HG02870 (cell line): ENCODE data around the gene PMEPA1.

Experiments
- ATAC-seq: cut with Tn5 transposase; IDR thresholded peaks from one replicate; pipeline ENCODE4 v1.9.1; 2021; ENCODE audit warnings: mild to moderate bottlenecking, moderate library complexity; ENCODE audit not compliant: unreplicated experiment

Gene PMEPA1

GRCh38 chr20:57680131-57680716 is 29.6 kb downstream of the PMEPA1 start:
- peak; percentile 44 for ATAC-seq

DNA sequence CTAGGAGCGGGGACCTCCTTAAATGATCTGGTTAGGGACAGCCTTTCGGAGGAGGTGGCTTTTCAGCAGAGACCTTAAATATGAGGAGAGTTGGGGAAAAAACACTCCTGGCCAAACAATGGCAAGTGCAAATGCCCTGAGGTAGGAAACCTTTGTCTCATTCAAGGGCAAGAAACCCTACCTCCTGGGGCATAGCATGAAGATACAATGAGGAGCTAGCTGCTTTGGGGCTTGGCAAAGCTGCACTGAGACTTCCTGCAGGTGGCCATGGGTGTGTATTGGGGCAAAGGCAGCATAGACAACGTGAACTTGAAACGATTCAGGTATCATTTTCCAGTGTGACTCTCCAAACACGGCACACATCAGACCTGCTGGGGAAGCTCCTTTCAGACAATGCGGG is 30.7 kb downstream of the PMEPA1 start:
- no peak for ATAC-seq

GRCh38 chr20:57678340-57678739 is 31.5 kb downstream of the PMEPA1 start:
- no peak for ATAC-seq

- ATAC-seq, result no peak
These were observed 32.2 kb downstream of the PMEPA1 start for GRCh38 chr20:57677584-57677982.

- ATAC-seq, result no peak
These were observed 32.9 kb downstream of the PMEPA1 start for GRCh38 chr20:57676589-57677583.

GRCh38 chr20:57675773-57676172 is 34.0 kb downstream of the PMEPA1 start:
- ATAC-seq, result no peak

- ATAC-seq, result no peak
These were observed 36.8 kb downstream of the PMEPA1 start for GRCh38 chr20:57672953-57673575.

- no peak for ATAC-seq
These were observed 37.7 kb downstream of the PMEPA1 start for GRCh38 chr20:57672164-57672563.

- no peak for ATAC-seq
These were observed 38.2 kb downstream of the PMEPA1 start for GRCh38 chr20:57671662-57672061.

DNA sequence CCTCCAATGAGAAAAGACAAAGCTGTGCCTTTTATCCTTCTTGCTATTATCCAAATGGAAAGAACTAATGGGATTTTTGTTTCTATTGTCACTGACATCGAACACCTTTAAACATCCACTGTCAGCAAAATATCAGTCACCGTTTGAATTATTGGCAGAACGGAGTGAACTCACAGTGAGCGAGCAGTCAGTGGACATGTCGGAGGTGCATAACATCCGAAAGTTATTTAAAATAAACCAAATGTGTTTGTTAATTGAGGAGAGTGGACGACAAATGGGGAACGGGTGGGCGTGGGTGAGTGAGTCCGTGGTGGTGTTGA is 38.8 kb downstream of the PMEPA1 start:
- no peak for ATAC-seq

DNA sequence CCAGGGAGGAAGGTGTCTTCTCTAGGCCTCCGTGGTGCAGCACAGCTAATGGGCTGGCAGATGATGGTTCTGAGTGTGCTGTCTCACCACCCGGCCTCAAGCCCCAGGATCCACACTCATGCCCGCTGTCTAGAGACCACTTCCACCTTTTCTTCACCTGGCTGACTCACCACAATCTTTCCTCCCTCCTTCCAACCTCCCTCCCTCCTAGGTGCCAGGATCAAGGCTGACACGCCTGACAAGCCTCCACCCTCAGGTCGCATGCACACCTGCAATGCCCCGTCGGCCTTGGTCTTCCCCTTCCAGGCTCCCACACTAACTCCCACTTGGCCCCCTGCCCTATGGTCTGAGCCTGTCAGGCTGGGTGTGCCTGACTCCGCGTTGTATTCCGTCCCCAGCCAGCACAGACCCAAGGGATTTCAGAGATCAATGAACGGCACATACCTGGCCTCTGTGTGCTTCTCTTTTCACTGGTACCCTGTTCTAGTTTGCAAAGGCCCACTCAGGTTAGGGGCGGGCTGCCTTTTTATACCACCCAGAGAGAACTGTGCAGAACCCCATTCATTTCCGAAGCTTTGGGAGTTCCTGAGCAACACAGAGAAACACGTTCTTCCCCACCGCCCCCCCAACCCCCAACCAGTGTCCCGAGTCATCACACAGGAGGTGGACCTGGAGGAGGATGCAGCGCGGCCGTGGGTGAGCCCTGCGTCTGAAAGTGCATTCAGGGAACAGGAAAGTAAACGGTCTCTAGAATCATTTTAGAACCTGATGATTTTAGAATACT is 39.3 kb downstream of the PMEPA1 start:
- ATAC-seq, result no peak

DNA sequence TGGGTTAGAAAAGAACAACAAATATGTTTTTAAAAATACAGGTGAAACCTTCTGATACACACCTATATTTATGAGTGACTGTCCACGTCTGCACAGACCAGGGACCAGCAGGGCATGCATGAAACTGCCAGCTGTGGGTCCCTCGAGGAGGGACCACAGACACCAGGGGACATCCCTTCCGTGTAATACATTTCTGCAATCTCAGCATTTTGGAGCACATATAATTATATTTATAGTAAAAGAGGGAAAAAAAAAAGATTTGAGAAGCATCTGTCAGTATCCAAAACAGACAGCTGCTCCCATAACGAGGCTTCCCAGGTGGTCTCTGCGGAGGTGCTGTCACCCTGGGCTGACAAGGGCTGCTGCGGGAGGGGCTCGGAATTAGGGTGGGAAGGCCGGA is 40.2 kb downstream of the PMEPA1 start:
- ATAC-seq, result no peak

DNA sequence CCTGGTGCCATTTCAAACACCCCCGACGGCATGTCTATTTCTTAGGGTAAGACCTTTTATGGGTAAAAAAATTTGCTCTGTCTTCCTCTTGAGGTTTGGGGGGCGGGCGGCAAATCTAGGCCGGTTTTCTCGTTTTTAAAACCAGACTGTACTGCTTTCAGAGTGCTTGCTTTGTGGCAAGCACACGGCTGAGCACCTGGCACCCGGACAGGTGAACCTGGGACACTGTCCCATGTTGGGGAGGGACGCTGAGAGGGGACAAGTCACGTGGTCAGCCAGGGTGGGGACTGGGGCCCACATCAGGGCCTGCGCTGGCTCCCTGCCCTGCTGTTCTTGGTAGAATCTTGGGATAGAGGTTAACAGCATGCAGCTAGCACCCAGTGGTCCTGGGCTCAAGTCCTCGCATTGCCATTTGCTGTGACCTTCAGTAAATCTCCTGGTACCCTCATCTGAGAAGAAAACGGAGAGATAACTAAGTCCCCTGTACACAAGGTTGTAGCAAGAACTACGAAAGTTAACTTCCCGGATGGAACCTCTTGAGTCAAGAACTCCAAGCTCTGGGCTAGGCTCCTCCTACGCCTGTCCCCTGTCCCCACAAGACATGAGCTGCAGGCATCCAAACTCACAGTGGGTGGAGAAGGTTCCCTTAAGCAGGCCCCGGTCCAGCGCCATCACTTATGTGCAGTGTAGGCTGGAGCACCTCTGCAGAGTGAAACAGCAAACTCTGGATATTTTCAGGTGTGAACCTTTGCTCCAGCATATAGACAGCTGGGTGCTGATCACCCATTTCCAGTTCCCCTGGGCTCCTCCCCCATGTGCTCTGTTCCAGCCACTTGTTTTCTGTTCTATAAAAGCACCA is 41.7 kb downstream of the PMEPA1 start:
- ATAC-seq, result no peak

- ATAC-seq, result no peak
These were observed 42.4 kb downstream of the PMEPA1 start for GRCh38 chr20:57667388-57667787.

DNA sequence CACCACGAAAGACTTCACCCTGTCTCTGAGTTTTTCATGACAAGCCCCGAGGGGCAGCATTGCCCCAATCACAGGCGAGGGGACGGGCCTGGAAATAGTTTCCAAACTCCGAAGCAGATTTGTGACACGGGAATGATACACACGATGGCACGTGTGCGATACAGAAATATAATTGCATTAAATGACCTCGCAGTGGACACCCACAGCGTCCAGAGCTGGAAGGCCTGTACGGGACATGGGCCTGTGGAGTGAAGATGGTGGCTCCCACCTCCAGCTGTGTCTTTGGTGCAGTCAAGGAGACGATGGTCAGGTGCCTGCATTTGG is 43.0 kb downstream of the PMEPA1 start:
- no peak for ATAC-seq

GRCh38 chr20:57666106-57666833 is 43.5 kb downstream of the PMEPA1 start:
- ATAC-seq, result no peak

GRCh38 chr20:57665589-57665971 is 44.2 kb downstream of the PMEPA1 start:
- ATAC-seq, result no peak

DNA sequence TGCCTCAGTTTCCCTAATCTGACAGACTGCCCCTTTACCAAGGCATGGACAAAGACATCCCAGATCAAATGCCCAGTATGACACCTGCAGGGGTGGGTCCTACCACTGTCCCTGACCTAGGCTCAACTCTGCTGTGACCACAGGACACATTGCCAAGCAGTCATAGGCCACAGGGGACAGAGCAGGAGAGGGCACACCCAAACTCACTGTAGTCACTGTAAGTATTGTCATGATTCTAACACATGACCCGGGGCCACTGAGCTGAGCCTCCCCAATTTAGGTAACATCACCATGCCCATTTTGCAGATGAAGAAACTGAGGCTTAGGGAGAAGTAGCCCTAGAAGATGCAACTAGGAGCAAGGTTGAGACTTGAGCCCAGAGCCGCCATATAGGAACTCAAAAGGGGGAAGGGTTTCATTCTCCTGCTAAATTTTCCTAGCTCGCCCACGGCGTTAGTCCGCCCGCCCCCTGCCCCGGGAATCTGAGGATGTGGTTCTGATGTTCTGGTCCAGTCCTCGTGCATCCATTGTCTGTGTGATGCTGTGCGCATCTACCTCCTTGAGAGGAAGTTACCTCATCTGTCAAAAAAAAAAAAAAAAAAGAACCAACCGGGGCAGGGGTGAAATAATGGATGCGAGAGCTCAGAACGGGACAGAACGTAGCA is 44.8 kb downstream of the PMEPA1 start:
- ATAC-seq, result no peak

DNA sequence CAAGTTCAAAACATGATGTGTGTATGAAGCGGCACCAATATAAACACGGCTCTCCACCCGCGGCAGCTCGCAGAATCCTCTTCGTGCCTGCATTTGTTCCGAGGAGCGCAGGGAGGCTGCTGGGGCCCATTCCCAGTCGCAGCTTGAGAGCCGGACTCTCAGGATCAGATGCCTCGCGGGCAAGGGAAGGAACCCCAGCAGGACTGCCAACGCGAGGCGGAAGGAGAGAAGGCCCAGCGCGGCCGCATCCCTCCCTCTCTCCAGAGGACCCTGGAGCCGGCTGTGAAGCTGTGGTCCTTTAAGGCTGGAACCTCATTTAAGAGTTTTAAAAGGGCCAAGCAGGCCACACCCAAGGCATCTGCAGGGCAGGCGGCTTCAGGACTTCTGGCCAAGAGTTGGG is 45.3 kb downstream of the PMEPA1 start:
- ATAC-seq, result no peak
